CD14-positive monocyte (primary cell): ENCODE measurements around the gene ENTPD5. TPM values are rescaled to one million over a fixed set of nuclear protein-coding genes. Genes with fewer than 3 reads are reported as not detected.

Experiments
- DNase-seq, 3 donors: peaks; one replicate each; pipeline ENCODE4 v3.0.0-alpha.2; 2011 to 2022
- H2AFZ ChIP-seq: 2 replicates; pipeline ENCODE4 v1.6.0; 2012; ENCODE audit warnings: mild to moderate bottlenecking, low read depth, low read length, inconsistent platforms; ENCODE audit not compliant: insufficient read depth, poor library complexity, severe bottlenecking
- H3K27ac ChIP-seq, 2 donors: 1 replicate in 1 of 2; 2 replicates in 1 of 2; pipeline ENCODE4 v1.5.1; 2012 to 2013; ENCODE audit warnings: low read length in 2 of 2, control low read depth in 1 of 2, inconsistent platforms in 1 of 2, low read depth in 1 of 2, mild to moderate bottlenecking in 1 of 2
- H3K27me3 ChIP-seq, 2 donors: one replicate each; pipeline versions ENCODE4 v1.6.0 to v1.6.1; 2011 to 2013; ENCODE audit warnings: low read length in 2 of 2; ENCODE audit not compliant: control insufficient read depth in 2 of 2, insufficient read depth in 2 of 2
- H3K36me3 ChIP-seq, 2 donors: replicated peaks in 1 of 2; 1 replicate in 1 of 2; 2 replicates in 1 of 2; pipeline versions ENCODE4 v1.5.1 to v1.6.1; 2012 to 2013; ENCODE audit warnings: low read length in 2 of 2, control low read depth in 1 of 2, inconsistent platforms in 1 of 2, mild to moderate bottlenecking in 1 of 2; ENCODE audit not compliant: insufficient read depth in 2 of 2, control insufficient read depth in 1 of 2
- H3K4me1 ChIP-seq, 2 donors: 1 replicate in 1 of 2; 2 replicates in 1 of 2; pipeline versions ENCODE4 v1.5.1 to v1.6.1; 2012 to 2013; ENCODE audit warnings: low read length in 2 of 2, control low read depth in 1 of 2, inconsistent platforms in 1 of 2, mild to moderate bottlenecking in 1 of 2, moderate library complexity in 1 of 2; ENCODE audit not compliant: insufficient read depth in 2 of 2, control insufficient read depth in 1 of 2
- H3K4me2 ChIP-seq: replicated peaks from 2 replicates; pipeline ENCODE3; 2012; ENCODE audit warnings: low read length, moderate library complexity, mild to moderate bottlenecking; ENCODE audit not compliant: poor library complexity, severe bottlenecking; ENCODE audit errors: extremely low read depth
- H3K4me3 ChIP-seq, 3 experiments: fragments of 200-600 bp in 1 of 3; sonication (generic) in 1 of 3; replicated peaks in 1 of 3; 1 replicate in 2 of 3; 2 replicates in 1 of 3; pipeline ENCODE4 v1.5.1; 2011 to 2013; ENCODE audit warnings: low read length in 3 of 3, mild to moderate bottlenecking in 3 of 3, control low read depth in 2 of 3, low read depth in 2 of 3, inconsistent platforms in 1 of 3, moderate library complexity in 1 of 3
- H3K79me2 ChIP-seq: 2 replicates; pipeline ENCODE4 v1.6.0; 2012; ENCODE audit warnings: mild to moderate bottlenecking, control low read depth, inconsistent platforms, low read length, moderate library complexity; ENCODE audit not compliant: insufficient read depth
- H3K9ac ChIP-seq: 2 replicates; pipeline ENCODE4 v1.6.0; 2017; ENCODE audit warnings: low read length, mild to moderate bottlenecking; ENCODE audit not compliant: insufficient read depth, poor library complexity, severe bottlenecking
- H3K9me3 ChIP-seq, 2 donors: replicated peaks in 1 of 2; 1 replicate in 1 of 2; 2 replicates in 1 of 2; pipeline versions ENCODE4 v1.5.1 to v1.6.1; 2012 to 2013; ENCODE audit warnings: low read length in 2 of 2, control low read depth in 1 of 2; ENCODE audit not compliant: control insufficient read depth in 1 of 2, insufficient read depth in 1 of 2
- H4K20me1 ChIP-seq: 2 replicates; pipeline ENCODE4 v1.6.0; 2012; ENCODE audit warnings: mild to moderate bottlenecking, low read length, control low read depth, moderate library complexity; ENCODE audit not compliant: insufficient read depth
- H3K27ac Mint-ChIP-seq, 7 donors: one replicate each; pipeline ENCODE4 v1.8.0; 2020; ENCODE audit warnings: mild to moderate bottlenecking in 7 of 7, mixed read lengths in 7 of 7, moderate library complexity in 6 of 7, inconsistent platforms in 2 of 7
- H3K27me3 Mint-ChIP-seq, 3 donors: one replicate each; pipeline ENCODE4 v1.8.0; 2021 to 2022; ENCODE audit warnings: low read depth in 3 of 3, mild to moderate bottlenecking in 3 of 3, mixed read lengths in 3 of 3, moderate library complexity in 3 of 3, inconsistent platforms in 1 of 3
- H3K36me3 Mint-ChIP-seq, 2 donors: one replicate each; pipeline ENCODE4 v1.8.0; 2020; ENCODE audit warnings: mixed read lengths in 2 of 2, inconsistent platforms in 1 of 2, mild to moderate bottlenecking in 1 of 2
- H3K4me1 Mint-ChIP-seq: one replicate; pipeline ENCODE4 v1.8.0; 2020; ENCODE audit warnings: mild to moderate bottlenecking, mixed read lengths
- H3K4me3 Mint-ChIP-seq, 2 donors: one replicate each; pipeline ENCODE4 v1.8.0; 2020; ENCODE audit warnings: mild to moderate bottlenecking in 2 of 2, mixed read lengths in 2 of 2, moderate library complexity in 1 of 2
- H3K9me3 Mint-ChIP-seq, 7 donors: one replicate each; pipeline ENCODE4 v1.8.0; 2020 to 2022; ENCODE audit warnings: mixed read lengths in 7 of 7, mild to moderate bottlenecking in 6 of 7, moderate library complexity in 6 of 7, inconsistent platforms in 2 of 7
- CTCF ChIP-seq: fragments of 200-600 bp; IDR thresholded peaks from one replicate; pipeline ENCODE4 v1.8.0; 2022; ENCODE audit warnings: antibody characterized with exemption, mild to moderate bottlenecking
- WGBS: methylation state at CpG from one replicate; pipeline ENCODE4 v1.1.5; 2013; ENCODE audit warnings: missing lambda C conversion rate; ENCODE audit not compliant: insufficient coverage; 5-methylcytosine and 5-hydroxymethylcytosine counted together
- intact Hi-C, 2 donors: fragments of 100-400 bp; cut with micrococcal nuclease; formaldehyde crosslinking; loops; one replicate each; pipeline versions ENCODE4 v1.15.0 to v1.15.1; 2023
- polyA plus RNA-seq, 3 donors: library from polyadenylated mRNA; depleted of rRNA in 1 of 3; unstranded in 2 of 3; stranded (reverse) in 1 of 3; fragments of 300-500 nt in 2 of 3; fragments of >200 nt in 1 of 3; fragmentation: Illumina TruSeq in 2 of 3; gene quantifications; 1 replicate in 2 of 3; 2 replicates in 1 of 3; pipeline ENCODE4 v1.2.3, GENCODE V29; 2012 to 2021

Gene ENTPD5
- polyA plus RNA-seq, 3 donors: 2.3 to 4.3 (median 2.7) TPM

- intact Hi-C loops: no loop called here
- Mint-ChIP-seq H3K9me3 (no peaks in the 10 kb centered on the region), H3K4me1 (no peaks in the 10 kb centered on the region), H3K27me3 (no peaks in the 10 kb centered on the region), H3K4me3 (no peak overlapping the region), H3K27ac (no peak overlapping the region), H3K36me3 (peaks cover 44 to 46% of the 10 kb centered on the region in 2 donors)
- no peak overlapping the region for H3K9ac ChIP-seq
- DNase-seq: no peak
- no peaks in the 10 kb centered on the region for H3K79me2 ChIP-seq
- H3K4me3 ChIP-seq: no peak overlapping the region
- no peak overlapping the region for H3K27ac ChIP-seq
- no peaks in the 10 kb centered on the region for H3K4me1 ChIP-seq
- no peak for TF ChIP-seq CTCF
- 100% methylated on average over 1 of the region's 2 CpGs for WGBS
- H4K20me1 ChIP-seq: no peaks in the 10 kb centered on the region
- no peak overlapping the region for H2AFZ ChIP-seq
- no peak overlapping the region for H3K4me2 ChIP-seq
- no peaks in the 10 kb centered on the region for H3K9me3 ChIP-seq
- peaks cover 13 to 76% of the 10 kb centered on the region in 2 donors for H3K36me3 ChIP-seq
- no peaks in the 10 kb centered on the region for H3K27me3 ChIP-seq
These were observed 50.2 kb downstream of the ENTPD5 start for GRCh38 chr14:73968885-73969284.

DNA sequence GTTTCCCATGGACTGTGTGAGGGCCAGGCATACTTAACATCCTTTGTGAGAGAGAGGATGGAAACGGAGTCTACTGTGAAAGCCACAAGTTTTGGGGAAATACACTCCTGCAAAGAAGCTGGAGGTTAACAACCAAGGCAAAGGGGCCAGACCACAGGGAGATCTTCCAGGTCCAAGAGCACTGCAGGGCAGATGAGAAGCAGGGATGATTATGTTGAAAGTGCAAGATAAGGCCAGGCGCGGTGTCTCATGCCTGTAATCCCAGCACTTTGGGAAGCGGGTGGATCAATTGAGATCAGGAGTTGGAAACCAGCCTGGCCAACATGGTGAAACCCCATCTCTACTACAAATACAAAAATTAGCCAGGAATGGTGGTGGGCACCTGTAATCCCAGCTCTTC lies 53.9 kb downstream of the ENTPD5 start:
- Mint-ChIP-seq H3K9me3 (no peaks in the 10 kb centered on the region), H3K4me1 (no peaks in the 10 kb centered on the region), H3K36me3 (peaks cover 67 to 71% of the 10 kb centered on the region in 2 donors), H3K4me3 (no peak overlapping the region), H3K27me3 (no peaks in the 10 kb centered on the region), H3K27ac (peak overlapping the region in 1 of 7 donors; percentile 48)
- Histone ChIP-seq H4K20me1 (no peaks in the 10 kb centered on the region), H3K36me3 (peaks cover 39 to 89% of the 10 kb centered on the region in 2 donors), H3K79me2 (no peaks in the 10 kb centered on the region), H2AFZ (no peak overlapping the region), H3K4me2 (no peak overlapping the region), H3K27ac (no peak overlapping the region), H3K4me3 (no peak overlapping the region), H3K9me3 (no peaks in the 10 kb centered on the region), H3K27me3 (no peaks in the 10 kb centered on the region), H3K4me1 (no peaks in the 10 kb centered on the region), H3K9ac (no peak overlapping the region)
- TF ChIP-seq CTCF: no peak
- no peak for DNase-seq
- intact Hi-C loops: no loop called here
- 73% methylated on average over 1 of the region's 4 CpGs for WGBS
